Fibroblast of lung (primary cell): ENCODE results near the gene LRRC8C. TPM values are rescaled to one million over a fixed set of nuclear protein-coding genes. Genes with fewer than 3 reads are reported as not detected.

Experiments
- DNase-seq, 2 donors: peaks; one replicate each; pipeline versions ENCODE4 v3.0.0 to v3.0.0-alpha.2; 2010; ENCODE audit warnings: low read depth in 2 of 2
- H2AFZ ChIP-seq: 2 replicates; pipeline ENCODE4 v1.5.1; 2012; ENCODE audit warnings: low read length, control low read depth, inconsistent platforms
- H3K27ac ChIP-seq: 2 replicates; pipeline ENCODE4 v1.5.1; 2011; ENCODE audit warnings: low read length, control low read depth; ENCODE audit not compliant: insufficient read depth
- H3K27me3 ChIP-seq: 2 replicates; pipeline ENCODE4 v1.5.1; 2011; ENCODE audit warnings: mild to moderate bottlenecking, low read length; ENCODE audit not compliant: control insufficient read depth, insufficient read depth
- H3K36me3 ChIP-seq: 2 replicates; pipeline ENCODE4 v1.5.1; 2011; ENCODE audit warnings: low read length; ENCODE audit not compliant: control insufficient read depth, insufficient read depth
- H3K4me1 ChIP-seq: 2 replicates; pipeline ENCODE4 v1.5.1; 2011; ENCODE audit warnings: low read length; ENCODE audit not compliant: control insufficient read depth, insufficient read depth; ENCODE audit errors: extremely low read depth
- H3K4me2 ChIP-seq: 2 replicates; pipeline ENCODE4 v1.5.1; 2011; ENCODE audit warnings: low read length, control low read depth; ENCODE audit not compliant: insufficient read depth; ENCODE audit errors: extremely low read depth
- H3K4me3 ChIP-seq, 4 experiments: fragments of 200-600 bp in 1 of 4; sonication (generic) in 1 of 4; replicated peaks in 1 of 4; 2 replicates each; pipeline ENCODE4 v1.5.1; 2011 to 2016; ENCODE audit warnings: low read length in 4 of 4, low read depth in 3 of 4, mild to moderate bottlenecking in 3 of 4, control low read depth in 2 of 4, inconsistent platforms in 1 of 4, mixed read lengths in 1 of 4; ENCODE audit not compliant: insufficient read depth in 1 of 4; ENCODE audit errors: control extremely low read depth in 1 of 4
- H3K79me2 ChIP-seq: 2 replicates; pipeline ENCODE4 v1.5.1; 2012; ENCODE audit warnings: mild to moderate bottlenecking, low read length, inconsistent platforms; ENCODE audit not compliant: control insufficient read depth, insufficient read depth
- H3K9ac ChIP-seq: 2 replicates; pipeline ENCODE4 v1.5.1; 2011; ENCODE audit warnings: mild to moderate bottlenecking, low read length, control low read depth; ENCODE audit not compliant: insufficient read depth
- H3K9me3 ChIP-seq: 2 replicates; pipeline ENCODE4 v1.5.1; 2012; ENCODE audit warnings: low read depth, low read length; ENCODE audit not compliant: control insufficient read depth, insufficient read depth
- H4K20me1 ChIP-seq: 2 replicates; pipeline ENCODE4 v1.5.1; 2011; ENCODE audit warnings: low read length; ENCODE audit not compliant: control insufficient read depth, insufficient read depth; ENCODE audit errors: extremely low read depth
- CTCF ChIP-seq, 2 donors: IDR thresholded peaks in 1 of 2; conservative IDR thresholded peaks in 1 of 2; 1 replicate in 1 of 2; 2 replicates in 1 of 2; pipeline ENCODE4 v1.5.1; 2011 to 2012; ENCODE audit warnings: low read length in 2 of 2, control low read depth in 1 of 2, inconsistent platforms in 1 of 2, low read depth in 1 of 2, mild to moderate bottlenecking in 1 of 2
- EZH2 ChIP-seq: IDR thresholded peaks from 2 replicates; pipeline ENCODE4 v1.5.1; 2012; ENCODE audit warnings: low read length, control low read depth, mild to moderate bottlenecking; ENCODE audit errors: missing control alignments
- polyA plus RNA-seq, 2 donors: library from polyadenylated mRNA; depleted of rRNA in 1 of 2; stranded (reverse) in 1 of 2; unstranded in 1 of 2; fragments of >200 nt; gene quantifications; 2 replicates each; pipeline ENCODE4 v1.2.1, GENCODE V29; 2011 to 2012; ENCODE audit warnings: missing spikeins in 1 of 2
- total RNA-seq: library from RNA; depleted of rRNA; stranded (reverse); fragments of >200 nt; gene quantifications from 2 replicates; pipeline ENCODE4 v1.2.1, GENCODE V29; 2014

Gene LRRC8C
- total and polyA plus RNA-seq, 2 donors (not counting 1 experiment from before 2014, with no cell fraction given) = 5.4 to 13.2 TPM

DNA sequence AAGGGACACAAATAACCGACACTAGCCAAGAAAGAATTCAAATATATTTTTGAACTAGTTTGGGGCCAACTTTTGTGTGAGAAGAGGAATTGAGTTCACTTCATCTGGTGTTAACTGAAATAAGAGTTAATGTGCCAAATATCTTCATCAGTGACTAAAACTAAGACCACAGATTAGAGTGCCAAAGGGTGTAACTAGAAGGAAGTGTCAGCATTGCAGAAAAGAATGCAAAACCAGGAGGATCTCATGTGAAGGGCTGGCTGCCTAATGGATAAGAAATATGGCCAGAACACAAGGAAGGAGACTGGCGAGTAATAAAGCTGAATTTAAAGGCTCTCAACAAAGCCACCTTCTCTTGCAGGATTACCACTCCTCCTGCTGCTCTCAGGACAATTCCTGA is 126.1 kb downstream of the LRRC8C start:
- Histone ChIP-seq H3K27me3 (no peaks in the 10 kb centered on the region), H3K4me2 (no peak overlapping the region), H3K79me2 (no peaks in the 10 kb centered on the region), H3K27ac (no peak overlapping the region), H3K9ac (no peak overlapping the region), H2AFZ (no peak overlapping the region), H3K4me3 (no peak overlapping the region), H3K9me3 (no peaks in the 10 kb centered on the region), H4K20me1 (no peaks in the 10 kb centered on the region), H3K36me3 (no peaks in the 10 kb centered on the region), H3K4me1 (peaks cover 8% of the 10 kb centered on the region)
- peak in 1 of 2 donors; percentile 34 for DNase-seq
- TF ChIP-seq EZH2 = no peak
- TF ChIP-seq CTCF (conservative IDR thresholded peaks at IDR 0.05 in 1 of 2, IDR thresholded peaks at IDR 0.05 in 1 of 2; ENCODE audit: low read depth in 1 of 2, low read length in 2 of 2) = no peak

GRCh38 chr1:89760496-89760895 is 127.6 kb downstream of the LRRC8C start:
- Histone ChIP-seq H3K27me3 (no peaks in the 10 kb centered on the region), H3K36me3 (no peaks in the 10 kb centered on the region), H3K4me1 (peaks cover 8% of the 10 kb centered on the region), H3K9me3 (no peaks in the 10 kb centered on the region), H3K4me2 (no peak overlapping the region), H2AFZ (no peak overlapping the region), H3K9ac (no peak overlapping the region), H4K20me1 (no peaks in the 10 kb centered on the region), H3K27ac (no peak overlapping the region), H3K79me2 (no peaks in the 10 kb centered on the region), H3K4me3 (no peak overlapping the region)
- DNase-seq = no peak
- TF ChIP-seq EZH2 (no peak), CTCF (conservative IDR thresholded peaks at IDR 0.05 in 1 of 2, IDR thresholded peaks at IDR 0.05 in 1 of 2; ENCODE audit: low read depth in 1 of 2, low read length in 2 of 2) (no peak)

GRCh38 chr1:89761338-89761737 is 128.4 kb downstream of the LRRC8C start:
- H3K27me3 ChIP-seq = no peaks in the 10 kb centered on the region
- TF ChIP-seq CTCF (conservative IDR thresholded peaks at IDR 0.05 in 1 of 2, IDR thresholded peaks at IDR 0.05 in 1 of 2; ENCODE audit: low read depth in 1 of 2, low read length in 2 of 2) (no peak), EZH2 (no peak)
- no peak overlapping the region for H2AFZ ChIP-seq

More at GRCh38 chr1:89761338-89761737, 128.4 kb downstream of the LRRC8C start:
- Histone ChIP-seq H3K4me2 (no peak overlapping the region), H3K79me2 (no peaks in the 10 kb centered on the region), H3K4me1 (peaks cover 8% of the 10 kb centered on the region), H3K36me3 (no peaks in the 10 kb centered on the region), H3K9ac (no peak overlapping the region), H3K27ac (no peak overlapping the region), H4K20me1 (no peaks in the 10 kb centered on the region), H3K4me3 (no peak overlapping the region), H3K9me3 (no peaks in the 10 kb centered on the region)
- DNase-seq = no peak
